ENCODE data around the gene CACNA1I. TPM values are rescaled to one million over a fixed set of nuclear protein-coding genes. Genes with fewer than 3 reads are reported as not detected.

Gene CACNA1I
- total RNA-seq, 1 experiment from 2014 or later = 0.15 TPM

DNA sequence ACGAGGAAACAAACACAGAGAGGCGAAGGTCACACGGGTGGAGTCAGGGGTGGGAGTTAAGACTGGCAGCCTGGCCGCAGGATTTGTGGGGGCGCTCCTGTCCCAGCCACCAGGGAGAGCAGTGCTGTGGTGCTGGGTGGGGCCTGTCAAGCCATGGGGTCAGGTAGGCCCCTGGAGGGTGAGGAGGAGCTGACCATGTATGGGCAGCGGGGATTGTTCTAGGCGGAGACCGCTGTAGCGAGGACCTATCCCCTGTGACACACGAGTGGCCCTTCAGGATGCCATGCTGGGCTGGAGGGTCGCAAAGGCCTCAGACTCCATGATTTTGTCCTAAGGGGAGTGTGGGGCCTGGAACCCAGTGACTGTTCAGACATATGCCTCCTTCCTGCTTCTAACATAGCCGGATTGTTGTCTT lies 36.5 kb upstream of the CACNA1I start:
- ChIA-PET RAD21 (ENCODE audit: low non-redundant PET in 1 of 2, low total read pairs in 2 of 2, uncharacterized antibody in 2 of 2, unreplicated experiment in 2 of 2) (interaction anchor here in 1 of 2 experiments (1.5 kb wide), 1 partner anchor 491 kb away, joined by 4 read pairs; no protein-coding TSS in a partner anchor), POLR2A (interaction anchor here (1.1 kb wide), 1 partner anchor 14 kb away, joined by 4 read pairs; the partner anchor contains the start of gene ATF4)
- peak overlapping the region; percentile 48 for H3K9ac ChIP-seq (ENCODE audit: low read length)

More for the DNA sequence above, 36.5 kb upstream of the CACNA1I start:
- intact Hi-C loops (cut with micrococcal nuclease) = loop anchor here (1.0 to 10.0 kb wide), 5 partner anchors 275 to 813 kb away; partner anchors contain the start of gene ADSL
- Histone ChIP-seq H3K9me3 (ENCODE audit: control insufficient read depth in 1 of 2, insufficient read depth in 1 of 2, low read depth in 1 of 2, low read length in 2 of 2) (no peaks in the 10 kb centered on the region), H3K79me2 (ENCODE audit: insufficient read depth, low read length) (peaks cover 32% of the 10 kb centered on the region), H4K20me1 (ENCODE audit: insufficient read depth) (no peaks in the 10 kb centered on the region), H3K4me3 (replicated peaks in 1 of 2; ENCODE audit: low read depth in 1 of 2, low read length in 2 of 2) (peak overlapping the region in 1 of 2 experiments; percentile 28; a peak in 2 of 4 replicates), H3K36me3 (ENCODE audit: control insufficient read depth in 1 of 2, insufficient read depth in 2 of 2, low read length in 2 of 2) (peaks cover 4 to 15% of the 10 kb centered on the region in 2 experiments; a peak in 3 of 4 replicates), H3K9me2 (ENCODE audit: insufficient read depth) (no peaks in the 10 kb centered on the region), H2AFZ (ENCODE audit: low read depth, low read length, poor library complexity, severe bottlenecking) (peak overlapping the region; percentile 31), H3K27me3 (ENCODE audit: insufficient read depth, low read length) (no peaks in the 10 kb centered on the region), H3K27ac (ENCODE audit: low read depth, low read length) (peak overlapping the region; percentile 45), H3K4me1 (ENCODE audit: control insufficient read depth in 1 of 2, insufficient read depth in 2 of 2, low read length in 2 of 2) (peaks cover 33 to 50% of the 10 kb centered on the region in 2 experiments), H3K4me2 (ENCODE audit: low read length) (peak overlapping the region; percentile 72)
- DNase-seq (ENCODE audit: low read depth, low spot score) (no peak), ATAC-seq (no peak)
- TF ChIP-seq YY1 (IDR thresholded peaks at IDR 0.05; ENCODE audit: extremely low read depth, insufficient replicate concordance, low read depth, low read length) (no peak), ELF1 (IDR thresholded peaks at IDR 0.05; ENCODE audit: borderline replicate concordance, low read depth) (no peak), EGR1 (IDR thresholded peaks at IDR 0.05; ENCODE audit: low read depth) (no peak), RAD21 (IDR thresholded peaks at IDR 0.05; ENCODE audit: low read depth) (no peak), ZFX (IDR thresholded peaks at IDR 0.05) (no peak), JUND (IDR thresholded peaks at IDR 0.05) (no peak), ZNF274 (IDR thresholded peaks at IDR 0.05; ENCODE audit: low read depth, low read length) (no peak), FOSL1 (IDR thresholded peaks at IDR 0.05; ENCODE audit: low read depth) (no peak), EZH2phosphoT487 (IDR thresholded peaks at IDR 0.05; ENCODE audit: borderline replicate concordance) (no peak)
- TF ChIP-seq, protein P1, sequence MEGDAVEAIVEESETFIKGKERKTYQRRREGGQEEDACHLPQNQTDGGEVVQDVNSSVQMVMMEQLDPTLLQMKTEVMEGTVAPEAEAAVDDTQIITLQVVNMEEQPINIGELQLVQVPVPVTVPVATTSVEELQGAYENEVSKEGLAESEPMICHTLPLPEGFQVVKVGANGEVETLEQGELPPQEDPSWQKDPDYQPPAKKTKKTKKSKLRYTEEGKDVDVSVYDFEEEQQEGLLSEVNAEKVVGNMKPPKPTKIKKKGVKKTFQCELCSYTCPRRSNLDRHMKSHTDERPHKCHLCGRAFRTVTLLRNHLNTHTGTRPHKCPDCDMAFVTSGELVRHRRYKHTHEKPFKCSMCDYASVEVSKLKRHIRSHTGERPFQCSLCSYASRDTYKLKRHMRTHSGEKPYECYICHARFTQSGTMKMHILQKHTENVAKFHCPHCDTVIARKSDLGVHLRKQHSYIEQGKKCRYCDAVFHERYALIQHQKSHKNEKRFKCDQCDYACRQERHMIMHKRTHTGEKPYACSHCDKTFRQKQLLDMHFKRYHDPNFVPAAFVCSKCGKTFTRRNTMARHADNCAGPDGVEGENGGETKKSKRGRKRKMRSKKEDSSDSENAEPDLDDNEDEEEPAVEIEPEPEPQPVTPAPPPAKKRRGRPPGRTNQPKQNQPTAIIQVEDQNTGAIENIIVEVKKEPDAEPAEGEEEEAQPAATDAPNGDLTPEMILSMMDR (IDR thresholded peaks at IDR 0.05 in 2 of 3, conservative IDR thresholded peaks at IDR 0.05 in 1 of 3; ENCODE audit: borderline replicate concordance in 1 of 3, insufficient read depth in 1 of 3, low read depth in 2 of 3, low read length in 2 of 3) = no peak
- BruUV-seq (replicated peaks) = no TSS peak
- CTCF ChIA-PET = interaction anchor here (0.6 to 2.9 kb wide), 6 partner anchors 36 to 731 kb away, joined by 3 to 20 read pairs (median 4); partner anchors contain the start of gene CACNA1I
